Suprapubic skin (tissue), 4 donors: ENCODE results near the gene SMG7.

ENCODE experiments used
- CTCF ChIP-seq, 2 donors: fragments of 200-600 bp in 1 of 2; fragments of 450-650 bp in 1 of 2; sonication (generic) in 1 of 2; IDR thresholded peaks; one replicate each; pipeline ENCODE4 v1.5.1; 2016 to 2019; ENCODE audit warnings: antibody characterized with exemption in 2 of 2, mild to moderate bottlenecking in 1 of 2, moderate library complexity in 1 of 2
- EP300 ChIP-seq: sonication (generic); formaldehyde crosslinking; IDR thresholded peaks from one replicate; pipeline ENCODE4 v1.6.1; 2017; ENCODE audit warnings: antibody characterized with exemption
- POLR2A ChIP-seq, 2 donors: fragments of 450-650 bp; IDR thresholded peaks; one replicate each; pipeline ENCODE4 v1.6.1; 2017; ENCODE audit warnings: antibody characterized with exemption in 2 of 2, mild to moderate bottlenecking in 2 of 2, moderate library complexity in 2 of 2
- POLR2AphosphoS5 ChIP-seq, 3 donors: sonication (generic); formaldehyde crosslinking; IDR thresholded peaks; one replicate each; pipeline ENCODE4 v1.6.1; 2017; ENCODE audit warnings: antibody characterized with exemption in 3 of 3

GRCh38 chr1:183552891-183553290 lies 80.6 kb downstream of the SMG7 start:
- TF ChIP-seq POLR2AphosphoS5 (IDR thresholded peaks at IDR 0.05): no peak
- TF ChIP-seq POLR2A (IDR thresholded peaks at IDR 0.05): no peak
- TF ChIP-seq CTCF (IDR thresholded peaks at IDR 0.05): no peak
- no peak for TF ChIP-seq EP300
